Sigmoid colon (tissue), 7 donors: ENCODE results near the gene EPHX1. TPM values are rescaled to one million over a fixed set of nuclear protein-coding genes. Genes with fewer than 3 reads are reported as not detected.

Experiments
- DNase-seq: peaks from one replicate; pipeline ENCODE4 v3.0.0-alpha.2; 2019
- H3K27ac ChIP-seq, 4 donors: fragments of 200-600 bp; sonication (generic); one replicate each; pipeline ENCODE4 v1.5.1; 2016 to 2019; ENCODE audit warnings: mild to moderate bottlenecking in 1 of 4
- H3K27me3 ChIP-seq, 3 donors: fragments of 200-600 bp; sonication (generic); one replicate each; pipeline ENCODE4 v1.5.1; 2019; ENCODE audit warnings: mild to moderate bottlenecking in 1 of 3
- H3K36me3 ChIP-seq, 4 donors: fragments of 200-600 bp; sonication (generic); one replicate each; pipeline ENCODE4 v1.5.1; 2016 to 2019
- H3K4me1 ChIP-seq, 4 donors: fragments of 200-600 bp; sonication (generic); one replicate each; pipeline ENCODE4 v1.5.1; 2017 to 2019
- H3K4me3 ChIP-seq, 4 donors: fragments of 200-600 bp; sonication (generic); one replicate each; pipeline ENCODE4 v1.5.1; 2017 to 2019; ENCODE audit warnings: mild to moderate bottlenecking in 2 of 4, moderate library complexity in 1 of 4
- H3K9me3 ChIP-seq, 4 donors: fragments of 200-600 bp in 3 of 4; sonication (generic) in 3 of 4; one replicate each; pipeline versions ENCODE4 v1.5.1 to v1.6.1; 2013 to 2019
- CTCF ChIP-seq, 4 experiments: fragments of 450-650 bp in 3 of 4; fragments of 200-600 bp in 1 of 4; IDR thresholded peaks; one replicate each; pipeline ENCODE4 v1.5.1; 2016 to 2019; ENCODE audit warnings: antibody characterized with exemption in 4 of 4, mild to moderate bottlenecking in 3 of 4, moderate library complexity in 2 of 4
- EP300 ChIP-seq, 4 donors: sonication (generic); formaldehyde crosslinking; IDR thresholded peaks; one replicate each; pipeline ENCODE4 v1.6.1; 2017; ENCODE audit warnings: antibody characterized with exemption in 4 of 4
- POLR2A ChIP-seq, 2 donors: fragments of 450-650 bp; IDR thresholded peaks; one replicate each; pipeline ENCODE4 v1.6.1; 2016; ENCODE audit warnings: antibody characterized with exemption in 2 of 2, mild to moderate bottlenecking in 2 of 2, moderate library complexity in 2 of 2
- POLR2AphosphoS5 ChIP-seq, 4 donors: sonication (generic); formaldehyde crosslinking; IDR thresholded peaks; one replicate each; pipeline ENCODE4 v1.6.1; 2017; ENCODE audit warnings: antibody characterized with exemption in 4 of 4
- WGBS, 2 donors: extraction: QIAGEN DNeasy Blood & Tissue Kit; methylation state at CpG; one replicate each; pipeline ENCODE4 v1.1.7; 2013; 5-methylcytosine and 5-hydroxymethylcytosine counted together
- intact Hi-C: fragments of 100-400 bp; cut with DNase I; formaldehyde crosslinking; loops from one replicate; pipeline ENCODE4 v1.15.1; 2023
- polyA plus RNA-seq, 3 donors: library from polyadenylated mRNA; stranded (reverse); fragments of 200-250 nt; gene quantifications; one replicate each; pipeline ENCODE4 v1.2.3, GENCODE V29; 2013
- total RNA-seq, 4 donors: library from RNA; depleted of rRNA; stranded (reverse); fragments of >200 nt; gene quantifications; one replicate each; pipeline ENCODE4 v1.1.0, GENCODE V29; 2016
- donor health status: healthy with polysubstance abuse.
- donor health status: Bipolar disorder and iron deficiency.
- donor health status: healthy.

The EPHX1 gene
- total and polyA plus RNA-seq, 7 donors, result 6.9 to 78.9 (median 43.6) TPM

GRCh38 chr1:225840713-225841112 is 30.8 kb downstream of the EPHX1 start:
- H3K27ac ChIP-seq, result no peak overlapping the region
- H3K4me3 ChIP-seq, result no peak overlapping the region
- intact Hi-C loops, result no loop called here
- WGBS, 2 donors, result 78 to 89% methylated on average over 4 of the region's 4 CpGs
- no peaks in the 10 kb centered on the region for H3K9me3 ChIP-seq
- H3K27me3 ChIP-seq, result no peaks in the 10 kb centered on the region
- H3K4me1 ChIP-seq, result peaks cover 2 to 15% (median 15%) of the 10 kb centered on the region in 4 donors
- TF ChIP-seq CTCF (IDR thresholded peaks at IDR 0.05) (no peak), EP300 (IDR thresholded peaks at IDR 0.05) (no peak), POLR2AphosphoS5 (IDR thresholded peaks at IDR 0.05) (no peak), POLR2A (IDR thresholded peaks at IDR 0.05) (no peak)
- H3K36me3 ChIP-seq, result peaks cover 18 to 70% (median 39%) of the 10 kb centered on the region in 4 donors
- no peak for DNase-seq

GRCh38 chr1:225842074-225842473 is 32.1 kb downstream of the EPHX1 start:
- DNase-seq, result no peak
- intact Hi-C loops, result no loop called here
- H3K27me3 ChIP-seq, result no peaks in the 10 kb centered on the region
- no peak overlapping the region for H3K27ac ChIP-seq
- no peaks in the 10 kb centered on the region for H3K9me3 ChIP-seq
- 56 to 78% methylated on average over 12 of the region's 12 CpGs for WGBS, 2 donors
- TF ChIP-seq CTCF (IDR thresholded peaks at IDR 0.05) (no peak), POLR2AphosphoS5 (IDR thresholded peaks at IDR 0.05) (no peak), EP300 (IDR thresholded peaks at IDR 0.05) (no peak), POLR2A (IDR thresholded peaks at IDR 0.05) (no peak)
- peaks cover 18 to 81% (median 48%) of the 10 kb centered on the region in 4 donors for H3K36me3 ChIP-seq
- no peak overlapping the region for H3K4me3 ChIP-seq
- H3K4me1 ChIP-seq, result peaks cover 0 to 13% (median 11%) of the 10 kb centered on the region in 4 donors

GRCh38 chr1:225842788-225843425 is 33.0 kb downstream of the EPHX1 start:
- intact Hi-C loops, result no loop called here

GRCh38 chr1:225843426-225843795 is 33.5 kb downstream of the EPHX1 start:
- DNase-seq, result no peak
- no peak for TF ChIP-seq EP300 (IDR thresholded peaks at IDR 0.05)
- no peak for TF ChIP-seq POLR2AphosphoS5 (IDR thresholded peaks at IDR 0.05)
- no peak for TF ChIP-seq CTCF (IDR thresholded peaks at IDR 0.05)
- TF ChIP-seq POLR2A (IDR thresholded peaks at IDR 0.05), result no peak
- 64 to 80% methylated on average over 6 of the region's 6 CpGs for WGBS, 2 donors
- Histone ChIP-seq H3K27me3 (no peaks in the 10 kb centered on the region), H3K9me3 (no peaks in the 10 kb centered on the region), H3K4me1 (peaks cover 0 to 13% (median 11%) of the 10 kb centered on the region in 4 donors), H3K36me3 (peaks cover 17 to 83% (median 42%) of the 10 kb centered on the region in 4 donors), H3K4me3 (no peak overlapping the region), H3K27ac (no peak overlapping the region)
- intact Hi-C loops, result no loop called here

More at GRCh38 chr1:225842788-225843425, 33.0 kb downstream of the EPHX1 start:
- Histone ChIP-seq H3K27me3 (no peaks in the 10 kb centered on the region), H3K9me3 (no peaks in the 10 kb centered on the region), H3K36me3 (peaks cover 18 to 81% (median 44%) of the 10 kb centered on the region in 4 donors), H3K4me3 (no peak overlapping the region), H3K27ac (no peak overlapping the region), H3K4me1 (peaks cover 0 to 13% (median 11%) of the 10 kb centered on the region in 4 donors)
- WGBS, 2 donors, result 79 to 87% methylated on average over 6 of the region's 6 CpGs
- no peak for DNase-seq
- no peak for TF ChIP-seq CTCF (IDR thresholded peaks at IDR 0.05)
- TF ChIP-seq POLR2A (IDR thresholded peaks at IDR 0.05), result no peak
- no peak for TF ChIP-seq POLR2AphosphoS5 (IDR thresholded peaks at IDR 0.05)
- no peak for TF ChIP-seq EP300 (IDR thresholded peaks at IDR 0.05)
